ENCODE results near the gene SLC6A6. TPM values are rescaled to one million over a fixed set of nuclear protein-coding genes. Genes with fewer than 3 reads are reported as not detected.
A peak's percentile ranks its signal among the peaks of the same experiment; 100 is the strongest.

SLC6A6 gene
- total RNA-seq, 1 donor from 2014 or later = 32.9 TPM

- Histone ChIP-seq H3F3A (ENCODE audit: low read depth) (no peaks in the 10 kb centered on the region), H3K4me2 (peak overlapping the region; percentile 49)
- peak overlapping the region; percentile 92 for H3K27ac Mint-ChIP-seq
Observed at GRCh38 chr3:14440168-14440518, 37.7 kb downstream of the SLC6A6 start.

GRCh38 chr3:14440531-14441239 lies 38.3 kb downstream of the SLC6A6 start:
- no peak overlapping the region for H3K9ac ChIP-seq
- H3K27ac ChIP-seq = no peak overlapping the region
- H3K79me2 ChIP-seq (ENCODE audit: low read depth) = peaks cover 6% of the 10 kb centered on the region
- Mint-ChIP-seq H3K27ac (peak overlapping the region; percentile 92), H3K27me3 (ENCODE audit: insufficient read depth, low read depth) (peaks cover 4% of the 10 kb centered on the region), H3K9me3 (no peaks in the 10 kb centered on the region), H3K36me3 (peaks cover 9% of the 10 kb centered on the region), H3K4me3 (peak overlapping the region; percentile 53), H3K4me1 (peaks cover 36% of the 10 kb centered on the region)
- no peak overlapping the region for H2AFZ ChIP-seq (replicated peaks)
- peaks cover 16% of the 10 kb centered on the region for H3K4me1 ChIP-seq
- peaks cover 34% of the 10 kb centered on the region for H4K20me1 ChIP-seq (ENCODE audit: low read depth)
- H3K36me3 ChIP-seq = no peaks in the 10 kb centered on the region
- TF ChIP-seq EZH2phosphoT487 (IDR thresholded peaks at IDR 0.05) = no peak
- no peak for TF ChIP-seq CTCF (IDR thresholded peaks at IDR 0.05)
- no peak for TF ChIP-seq EZH2 (IDR thresholded peaks at IDR 0.05)
- no peaks in the 10 kb centered on the region for H3K9me3 ChIP-seq (ENCODE audit: low read depth)
- H3K27me3 ChIP-seq = no peaks in the 10 kb centered on the region
- peak overlapping the region; percentile 49 for H3K4me2 ChIP-seq
- H3F3A ChIP-seq (ENCODE audit: low read depth) = no peaks in the 10 kb centered on the region
- no peak overlapping the region for H3K4me3 ChIP-seq
- peak; percentile 92 for DNase-seq (ENCODE audit: low spot score)

More at GRCh38 chr3:14440168-14440518, 37.7 kb downstream of the SLC6A6 start:
- H3K4me1 Mint-ChIP-seq = peaks cover 41% of the 10 kb centered on the region
- Histone ChIP-seq H4K20me1 (ENCODE audit: low read depth) (peaks cover 40% of the 10 kb centered on the region), H3K9ac (no peak overlapping the region), H3K27me3 (no peaks in the 10 kb centered on the region), H3K4me3 (no peak overlapping the region), H3K4me1 (peaks cover 16% of the 10 kb centered on the region), H2AFZ (replicated peaks) (no peak overlapping the region), H3K27ac (no peak overlapping the region), H3K79me2 (ENCODE audit: low read depth) (peaks cover 6% of the 10 kb centered on the region), H3K9me3 (ENCODE audit: low read depth) (no peaks in the 10 kb centered on the region), H3K36me3 (no peaks in the 10 kb centered on the region)
- TF ChIP-seq EZH2phosphoT487 (IDR thresholded peaks at IDR 0.05) = no peak
- no peak for TF ChIP-seq CTCF (IDR thresholded peaks at IDR 0.05)
- TF ChIP-seq EZH2 (IDR thresholded peaks at IDR 0.05) = no peak
- H3K9me3 Mint-ChIP-seq = no peaks in the 10 kb centered on the region
- H3K36me3 Mint-ChIP-seq = peaks cover 7% of the 10 kb centered on the region
- DNase-seq (ENCODE audit: low spot score) = no peak
- H3K27me3 Mint-ChIP-seq (ENCODE audit: insufficient read depth, low read depth) = peaks cover 4% of the 10 kb centered on the region
- peak overlapping the region; percentile 53 for H3K4me3 Mint-ChIP-seq

- peaks cover 16% of the 10 kb centered on the region for H3K4me1 ChIP-seq
- H3K36me3 ChIP-seq = no peaks in the 10 kb centered on the region
- no peak overlapping the region for H3K4me3 Mint-ChIP-seq
- H3K4me1 Mint-ChIP-seq = peaks cover 34% of the 10 kb centered on the region
- no peak overlapping the region for H3K4me3 ChIP-seq
- H3K4me2 ChIP-seq = no peak overlapping the region
- TF ChIP-seq CTCF (IDR thresholded peaks at IDR 0.05) = no peak
- TF ChIP-seq EZH2phosphoT487 (IDR thresholded peaks at IDR 0.05) = no peak
- no peak for TF ChIP-seq EZH2 (IDR thresholded peaks at IDR 0.05)
- H3F3A ChIP-seq (ENCODE audit: low read depth) = no peaks in the 10 kb centered on the region
- peaks cover 4% of the 10 kb centered on the region for H3K27me3 Mint-ChIP-seq (ENCODE audit: insufficient read depth, low read depth)
- peaks cover 13% of the 10 kb centered on the region for H3K36me3 Mint-ChIP-seq
- no peak overlapping the region for H3K27ac ChIP-seq
- H3K9me3 Mint-ChIP-seq = no peaks in the 10 kb centered on the region
- H3K27me3 ChIP-seq = no peaks in the 10 kb centered on the region
- H2AFZ ChIP-seq (replicated peaks) = no peak overlapping the region
- H3K9ac ChIP-seq = no peak overlapping the region
- peaks cover 6% of the 10 kb centered on the region for H3K79me2 ChIP-seq (ENCODE audit: low read depth)
- H3K27ac Mint-ChIP-seq = no peak overlapping the region
- DNase-seq (ENCODE audit: low spot score) = no peak
- peaks cover 32% of the 10 kb centered on the region for H4K20me1 ChIP-seq (ENCODE audit: low read depth)
- H3K9me3 ChIP-seq (ENCODE audit: low read depth) = no peaks in the 10 kb centered on the region
Observed at GRCh38 chr3:14441240-14441919, 39.0 kb downstream of the SLC6A6 start.

All from neural progenitor cell (in vitro differentiated cells).